Fibroblast of lung (primary cell): ENCODE measurements around the gene HSPB6. TPM values are rescaled to one million over a fixed set of nuclear protein-coding genes. Genes with fewer than 3 reads are reported as not detected.

Experiments used
- DNase-seq, 2 donors: peaks; one replicate each; pipeline versions ENCODE4 v3.0.0 to v3.0.0-alpha.2; 2010; ENCODE audit warnings: low read depth in 2 of 2
- H2AFZ ChIP-seq: 2 replicates; pipeline ENCODE4 v1.5.1; 2012; ENCODE audit warnings: low read length, control low read depth, inconsistent platforms
- H3K27ac ChIP-seq: 2 replicates; pipeline ENCODE4 v1.5.1; 2011; ENCODE audit warnings: low read length, control low read depth; ENCODE audit not compliant: insufficient read depth
- H3K27me3 ChIP-seq: 2 replicates; pipeline ENCODE4 v1.5.1; 2011; ENCODE audit warnings: mild to moderate bottlenecking, low read length; ENCODE audit not compliant: control insufficient read depth, insufficient read depth
- H3K36me3 ChIP-seq: 2 replicates; pipeline ENCODE4 v1.5.1; 2011; ENCODE audit warnings: low read length; ENCODE audit not compliant: control insufficient read depth, insufficient read depth
- H3K4me1 ChIP-seq: 2 replicates; pipeline ENCODE4 v1.5.1; 2011; ENCODE audit warnings: low read length; ENCODE audit not compliant: control insufficient read depth, insufficient read depth; ENCODE audit errors: extremely low read depth
- H3K4me2 ChIP-seq: 2 replicates; pipeline ENCODE4 v1.5.1; 2011; ENCODE audit warnings: low read length, control low read depth; ENCODE audit not compliant: insufficient read depth; ENCODE audit errors: extremely low read depth
- H3K4me3 ChIP-seq, 4 experiments: fragments of 200-600 bp in 1 of 4; sonication (generic) in 1 of 4; replicated peaks in 1 of 4; 2 replicates each; pipeline ENCODE4 v1.5.1; 2011 to 2016; ENCODE audit warnings: low read length in 4 of 4, low read depth in 3 of 4, mild to moderate bottlenecking in 3 of 4, control low read depth in 2 of 4, inconsistent platforms in 1 of 4, mixed read lengths in 1 of 4; ENCODE audit not compliant: insufficient read depth in 1 of 4; ENCODE audit errors: control extremely low read depth in 1 of 4
- H3K79me2 ChIP-seq: 2 replicates; pipeline ENCODE4 v1.5.1; 2012; ENCODE audit warnings: mild to moderate bottlenecking, low read length, inconsistent platforms; ENCODE audit not compliant: control insufficient read depth, insufficient read depth
- H3K9ac ChIP-seq: 2 replicates; pipeline ENCODE4 v1.5.1; 2011; ENCODE audit warnings: mild to moderate bottlenecking, low read length, control low read depth; ENCODE audit not compliant: insufficient read depth
- H3K9me3 ChIP-seq: 2 replicates; pipeline ENCODE4 v1.5.1; 2012; ENCODE audit warnings: low read depth, low read length; ENCODE audit not compliant: control insufficient read depth, insufficient read depth
- H4K20me1 ChIP-seq: 2 replicates; pipeline ENCODE4 v1.5.1; 2011; ENCODE audit warnings: low read length; ENCODE audit not compliant: control insufficient read depth, insufficient read depth; ENCODE audit errors: extremely low read depth
- EZH2 ChIP-seq: IDR thresholded peaks from 2 replicates; pipeline ENCODE4 v1.5.1; 2012; ENCODE audit warnings: low read length, control low read depth, mild to moderate bottlenecking; ENCODE audit errors: missing control alignments
- polyA plus RNA-seq, 2 donors: library from polyadenylated mRNA; depleted of rRNA in 1 of 2; stranded (reverse) in 1 of 2; unstranded in 1 of 2; fragments of >200 nt; gene quantifications; 2 replicates each; pipeline ENCODE4 v1.2.1, GENCODE V29; 2011 to 2012; ENCODE audit warnings: missing spikeins in 1 of 2
- total RNA-seq: library from RNA; depleted of rRNA; stranded (reverse); fragments of >200 nt; gene quantifications from 2 replicates; pipeline ENCODE4 v1.2.1, GENCODE V29; 2014
- TF ChIP-seq, protein P1 (sequence below), 2 donors: IDR thresholded peaks in 1 of 2; conservative IDR thresholded peaks in 1 of 2; 1 replicate in 1 of 2; 2 replicates in 1 of 2; pipeline ENCODE4 v1.5.1; 2011 to 2012; ENCODE audit warnings: low read length in 2 of 2, control low read depth in 1 of 2, inconsistent platforms in 1 of 2, low read depth in 1 of 2, mild to moderate bottlenecking in 1 of 2

The HSPB6 gene
- total and polyA plus RNA-seq, 2 donors (not counting 1 experiment from before 2014, with no cell fraction given), result 53.1 to 54.3 TPM

- Histone ChIP-seq H3K79me2 (peaks cover 3% of the 10 kb centered on the region), H3K9me3 (no peaks in the 10 kb centered on the region), H3K4me1 (peaks cover 4% of the 10 kb centered on the region), H3K9ac (no peak overlapping the region), H3K36me3 (peaks cover 9% of the 10 kb centered on the region), H3K4me2 (no peak overlapping the region), H4K20me1 (no peaks in the 10 kb centered on the region), H3K27ac (no peak overlapping the region), H2AFZ (no peak overlapping the region), H3K4me3 (no peak overlapping the region), H3K27me3 (no peaks in the 10 kb centered on the region)
- TF ChIP-seq, protein P1, sequence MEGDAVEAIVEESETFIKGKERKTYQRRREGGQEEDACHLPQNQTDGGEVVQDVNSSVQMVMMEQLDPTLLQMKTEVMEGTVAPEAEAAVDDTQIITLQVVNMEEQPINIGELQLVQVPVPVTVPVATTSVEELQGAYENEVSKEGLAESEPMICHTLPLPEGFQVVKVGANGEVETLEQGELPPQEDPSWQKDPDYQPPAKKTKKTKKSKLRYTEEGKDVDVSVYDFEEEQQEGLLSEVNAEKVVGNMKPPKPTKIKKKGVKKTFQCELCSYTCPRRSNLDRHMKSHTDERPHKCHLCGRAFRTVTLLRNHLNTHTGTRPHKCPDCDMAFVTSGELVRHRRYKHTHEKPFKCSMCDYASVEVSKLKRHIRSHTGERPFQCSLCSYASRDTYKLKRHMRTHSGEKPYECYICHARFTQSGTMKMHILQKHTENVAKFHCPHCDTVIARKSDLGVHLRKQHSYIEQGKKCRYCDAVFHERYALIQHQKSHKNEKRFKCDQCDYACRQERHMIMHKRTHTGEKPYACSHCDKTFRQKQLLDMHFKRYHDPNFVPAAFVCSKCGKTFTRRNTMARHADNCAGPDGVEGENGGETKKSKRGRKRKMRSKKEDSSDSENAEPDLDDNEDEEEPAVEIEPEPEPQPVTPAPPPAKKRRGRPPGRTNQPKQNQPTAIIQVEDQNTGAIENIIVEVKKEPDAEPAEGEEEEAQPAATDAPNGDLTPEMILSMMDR (conservative IDR thresholded peaks at IDR 0.05 in 1 of 2, IDR thresholded peaks at IDR 0.05 in 1 of 2; ENCODE audit: low read depth in 1 of 2, low read length in 2 of 2), result no peak
- TF ChIP-seq EZH2, result no peak
- DNase-seq, result no peak
These were observed 23.2 kb upstream of the HSPB6 start for GRCh38 chr19:35780058-35780457.

DNA sequence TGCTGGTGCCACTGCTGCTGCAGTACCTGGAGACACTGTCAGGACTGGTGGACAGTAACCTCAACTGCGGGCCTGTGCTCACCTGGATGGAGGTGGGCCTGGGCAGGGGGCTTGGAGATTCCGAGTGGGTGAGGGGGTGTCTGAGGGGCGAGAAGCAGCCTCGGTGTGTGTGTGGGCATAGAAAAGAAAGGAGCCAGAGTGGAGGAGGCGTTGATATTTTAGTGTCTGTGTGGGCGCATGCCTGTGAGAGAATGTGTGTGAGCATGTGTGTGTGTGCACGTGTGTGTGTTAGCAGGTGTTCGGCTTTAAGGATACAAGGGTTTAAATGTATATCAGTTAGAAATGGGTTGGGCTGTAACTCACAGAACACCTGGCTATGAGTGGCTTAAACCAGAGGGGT, 22.2 kb upstream of the HSPB6 start:
- Histone ChIP-seq H4K20me1 (no peaks in the 10 kb centered on the region), H3K4me2 (no peak overlapping the region), H3K9me3 (no peaks in the 10 kb centered on the region), H3K27ac (no peak overlapping the region), H3K4me1 (peaks cover 4% of the 10 kb centered on the region), H3K36me3 (peaks cover 7% of the 10 kb centered on the region), H3K4me3 (no peak overlapping the region), H3K79me2 (peaks cover 3% of the 10 kb centered on the region), H3K27me3 (no peaks in the 10 kb centered on the region), H2AFZ (no peak overlapping the region), H3K9ac (no peak overlapping the region)
- DNase-seq, result no peak
- TF ChIP-seq, protein P1 (conservative IDR thresholded peaks at IDR 0.05 in 1 of 2, IDR thresholded peaks at IDR 0.05 in 1 of 2; ENCODE audit: low read depth in 1 of 2, low read length in 2 of 2), result no peak
- no peak for TF ChIP-seq EZH2

DNA sequence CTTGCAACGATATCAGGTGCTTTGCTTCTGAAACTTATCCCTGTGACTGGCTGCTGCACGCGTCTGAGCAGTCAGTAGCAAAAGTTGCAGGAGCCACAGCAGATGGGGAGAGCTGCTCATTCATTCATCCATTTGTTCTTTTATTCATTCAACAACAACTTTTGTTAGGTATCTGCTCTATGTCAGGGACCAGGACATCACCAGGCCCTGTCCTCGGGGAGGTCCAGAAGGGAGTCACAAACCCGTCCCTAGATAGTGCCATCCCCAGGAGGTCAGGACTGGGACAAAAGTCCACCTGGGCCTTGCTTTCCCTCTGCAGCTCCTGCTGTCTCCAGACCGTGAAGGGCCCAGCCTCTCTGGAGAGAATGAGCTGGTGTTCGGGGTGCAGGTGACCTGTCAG, 21.1 kb upstream of the HSPB6 start:
- Histone ChIP-seq H3K4me3 (no peak overlapping the region), H2AFZ (no peak overlapping the region), H3K9ac (no peak overlapping the region), H3K27ac (no peak overlapping the region), H3K9me3 (no peaks in the 10 kb centered on the region), H4K20me1 (no peaks in the 10 kb centered on the region), H3K36me3 (peaks cover 6% of the 10 kb centered on the region), H3K79me2 (peaks cover 3% of the 10 kb centered on the region), H3K4me2 (no peak overlapping the region), H3K27me3 (no peaks in the 10 kb centered on the region), H3K4me1 (peaks cover 4% of the 10 kb centered on the region)
- DNase-seq, result no peak
- TF ChIP-seq EZH2, result no peak
- TF ChIP-seq, protein P1 (conservative IDR thresholded peaks at IDR 0.05 in 1 of 2, IDR thresholded peaks at IDR 0.05 in 1 of 2; ENCODE audit: low read depth in 1 of 2, low read length in 2 of 2), result no peak
